HK-2 (cell line): Measurements from ENCODE around the gene CDK17.

ENCODE experiments used
- DNase-seq: peaks from one replicate; pipeline ENCODE4 v3.0.0-alpha.2; 2018; ENCODE audit not compliant: unreplicated experiment

The CDK17 gene

DNA sequence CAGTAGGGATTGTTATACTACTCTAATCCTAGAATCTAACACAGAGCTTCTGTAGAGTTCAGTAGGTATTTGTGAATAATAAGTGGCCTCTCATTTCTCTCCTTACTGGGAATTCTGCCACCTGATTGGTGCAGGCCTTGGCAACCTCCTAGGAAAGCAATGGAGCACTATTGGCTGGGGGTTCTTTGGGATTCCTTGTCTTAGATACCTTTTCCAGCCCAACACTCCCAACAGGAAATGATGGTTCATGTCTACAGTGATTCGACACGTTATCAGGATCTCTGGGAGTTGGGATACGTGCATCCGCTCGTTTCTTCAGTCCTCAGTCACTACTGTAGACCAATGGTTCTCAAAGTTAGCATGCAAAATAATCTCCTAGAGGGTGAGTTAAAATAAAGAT is 138.7 kb downstream of the CDK17 start:
- DNase-seq, result no peak

GRCh38 chr12:96260644-96261043 is 139.6 kb downstream of the CDK17 start:
- no peak for DNase-seq

GRCh38 chr12:96260231-96260630 is 140.0 kb downstream of the CDK17 start:
- DNase-seq, result no peak

- DNase-seq, result no peak
These were observed 141.9 kb downstream of the CDK17 start for GRCh38 chr12:96258104-96258961.

- DNase-seq, result no peak
These were observed 142.6 kb downstream of the CDK17 start for GRCh38 chr12:96257550-96258103.

DNA sequence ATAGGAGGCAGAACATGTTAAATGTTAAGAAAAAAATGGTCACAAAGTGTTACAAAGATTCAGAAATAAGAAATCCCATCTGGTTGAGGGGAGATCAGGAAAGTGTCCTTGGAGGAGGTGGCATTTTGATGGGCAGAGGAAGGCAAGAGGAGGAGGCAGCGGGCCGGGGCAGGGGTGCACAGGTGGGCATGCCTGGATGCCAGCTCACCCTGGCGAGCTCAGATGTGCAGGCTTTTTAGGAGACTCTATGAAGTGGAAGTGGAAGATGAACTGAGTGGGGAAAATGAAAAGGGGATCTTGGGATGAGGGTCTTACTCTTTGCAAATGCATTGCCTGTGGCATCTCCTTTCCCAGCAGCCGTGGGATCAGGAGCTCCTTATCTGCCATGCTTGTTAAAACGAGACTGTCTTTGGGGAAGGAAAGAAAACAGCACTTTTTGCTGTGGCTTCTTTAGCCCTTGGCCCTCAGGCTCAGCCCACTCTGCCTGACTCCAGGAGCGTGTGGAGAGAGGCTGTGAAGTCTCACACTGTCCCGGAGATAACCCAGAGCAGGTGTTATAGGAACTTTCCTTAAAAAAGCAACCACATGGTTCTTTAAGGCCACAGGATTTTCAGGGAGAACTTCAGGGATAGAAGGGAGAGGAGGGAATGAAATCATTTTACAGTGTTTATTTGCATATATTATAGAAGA is 143.4 kb downstream of the CDK17 start:
- DNase-seq, result no peak

GRCh38 chr12:96255077-96255476 is 145.2 kb downstream of the CDK17 start:
- no peak for DNase-seq

GRCh38 chr12:96250119-96250685 is 150.0 kb downstream of the CDK17 start:
- DNase-seq, result no peak

GRCh38 chr12:96249196-96250118 is 150.8 kb downstream of the CDK17 start:
- no peak for DNase-seq

- no peak for DNase-seq
These were observed 151.9 kb downstream of the CDK17 start for GRCh38 chr12:96248136-96248931.

GRCh38 chr12:96247563-96247962 is 152.7 kb downstream of the CDK17 start:
- DNase-seq, result peak; percentile 31

- no peak for DNase-seq
These were observed 153.2 kb downstream of the CDK17 start for GRCh38 chr12:96246926-96247505.

- no peak for DNase-seq
These were observed 155.4 kb downstream of the CDK17 start for GRCh38 chr12:96244826-96245225.

GRCh38 chr12:96242597-96242996 is 157.6 kb downstream of the CDK17 start:
- DNase-seq, result no peak

DNA sequence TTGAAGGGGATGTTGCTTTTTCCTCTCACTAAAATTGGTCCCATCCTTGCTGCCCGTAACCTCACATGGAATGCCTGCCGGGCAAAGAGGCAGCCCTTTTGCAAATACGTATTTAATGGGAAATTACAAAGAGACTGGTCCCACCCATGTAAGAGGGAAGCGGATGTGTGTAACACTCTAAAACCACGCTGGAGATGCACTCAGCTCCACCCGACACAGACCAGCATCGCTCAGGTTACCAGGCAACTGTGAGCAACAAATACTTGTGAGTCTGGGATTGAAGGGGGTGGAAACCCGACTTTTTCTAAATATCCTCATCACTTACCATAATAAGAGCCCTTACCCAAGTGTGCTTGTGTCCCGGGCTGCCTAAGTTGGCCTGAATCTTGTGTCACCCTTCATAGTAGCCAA is 158.4 kb downstream of the CDK17 start:
- no peak for DNase-seq

DNA sequence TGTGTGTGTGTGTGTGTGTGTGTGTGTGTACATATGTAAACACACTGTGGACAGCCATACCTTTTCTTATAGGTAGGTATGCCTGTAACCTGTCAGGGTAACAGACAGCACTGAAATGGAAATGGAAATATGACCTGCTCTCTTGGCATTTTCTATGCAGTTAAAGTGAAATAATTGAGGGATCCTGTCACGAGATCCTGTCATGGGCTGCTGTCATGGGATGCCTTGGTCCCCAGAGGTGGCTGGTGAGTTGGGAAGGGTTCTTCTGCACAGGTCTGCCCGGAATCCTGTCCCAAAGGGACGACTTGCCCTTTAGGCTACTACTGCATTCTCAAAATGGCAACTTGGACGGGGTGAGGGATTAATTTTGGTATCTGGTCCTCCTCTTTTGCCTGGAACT is 158.8 kb downstream of the CDK17 start:
- DNase-seq, result no peak

GRCh38 chr12:96240656-96241055 is 159.6 kb downstream of the CDK17 start:
- DNase-seq, result no peak

- DNase-seq, result no peak
These were observed 160.3 kb downstream of the CDK17 start for GRCh38 chr12:96239711-96240635.
